GM18502 (cell line): ENCODE measurements around the gene FARP1.

Experiments
- ATAC-seq: cut with Tn5 transposase; IDR thresholded peaks from one replicate; pipeline ENCODE4 v1.9.1; 2021; ENCODE audit warnings: mild to moderate bottlenecking; ENCODE audit not compliant: unreplicated experiment, poor library complexity

Gene FARP1

GRCh38 chr13:98482476-98483444 lies 339.9 kb downstream of the FARP1 start:
- ATAC-seq, result no peak

- no peak for ATAC-seq
Observed at GRCh38 chr13:98483601-98484288, 340.9 kb downstream of the FARP1 start.

GRCh38 chr13:98484289-98485219 lies 341.7 kb downstream of the FARP1 start:
- ATAC-seq, result peak; percentile 36

- ATAC-seq, result no peak
Observed at GRCh38 chr13:98485561-98485960, 342.7 kb downstream of the FARP1 start.

GRCh38 chr13:98486412-98486811 lies 343.5 kb downstream of the FARP1 start:
- ATAC-seq, result no peak

- no peak for ATAC-seq
Observed at GRCh38 chr13:98487016-98487415, 344.1 kb downstream of the FARP1 start.

GRCh38 chr13:98487522-98487921 lies 344.6 kb downstream of the FARP1 start:
- ATAC-seq, result no peak

- no peak for ATAC-seq
Observed at GRCh38 chr13:98488736-98489135, 345.8 kb downstream of the FARP1 start.

GRCh38 chr13:98489446-98490194 lies 346.7 kb downstream of the FARP1 start:
- ATAC-seq, result no peak

- ATAC-seq, result no peak
Observed at GRCh38 chr13:98490195-98490836, 347.4 kb downstream of the FARP1 start.

- no peak for ATAC-seq
Observed at GRCh38 chr13:98490866-98491265, 348.0 kb downstream of the FARP1 start.

- no peak for ATAC-seq
Observed at GRCh38 chr13:98492335-98493041, 349.6 kb downstream of the FARP1 start.

GRCh38 chr13:98493042-98493712 lies 350.3 kb downstream of the FARP1 start:
- no peak for ATAC-seq

GRCh38 chr13:98494769-98495168 lies 351.9 kb downstream of the FARP1 start:
- no peak for ATAC-seq

GRCh38 chr13:98495627-98496478 lies 353.0 kb downstream of the FARP1 start:
- no peak for ATAC-seq

- no peak for ATAC-seq
Observed at GRCh38 chr13:98496479-98496791, 353.5 kb downstream of the FARP1 start.

GRCh38 chr13:98496966-98497365 lies 354.1 kb downstream of the FARP1 start:
- ATAC-seq, result no peak
